Measurements from ENCODE around the gene CSTB. TPM values are rescaled to one million over a fixed set of nuclear protein-coding genes. Genes with fewer than 3 reads are reported as not detected.

The CSTB gene
- total RNA-seq, 1 experiment from 2014 or later: 40.7 TPM

DNA sequence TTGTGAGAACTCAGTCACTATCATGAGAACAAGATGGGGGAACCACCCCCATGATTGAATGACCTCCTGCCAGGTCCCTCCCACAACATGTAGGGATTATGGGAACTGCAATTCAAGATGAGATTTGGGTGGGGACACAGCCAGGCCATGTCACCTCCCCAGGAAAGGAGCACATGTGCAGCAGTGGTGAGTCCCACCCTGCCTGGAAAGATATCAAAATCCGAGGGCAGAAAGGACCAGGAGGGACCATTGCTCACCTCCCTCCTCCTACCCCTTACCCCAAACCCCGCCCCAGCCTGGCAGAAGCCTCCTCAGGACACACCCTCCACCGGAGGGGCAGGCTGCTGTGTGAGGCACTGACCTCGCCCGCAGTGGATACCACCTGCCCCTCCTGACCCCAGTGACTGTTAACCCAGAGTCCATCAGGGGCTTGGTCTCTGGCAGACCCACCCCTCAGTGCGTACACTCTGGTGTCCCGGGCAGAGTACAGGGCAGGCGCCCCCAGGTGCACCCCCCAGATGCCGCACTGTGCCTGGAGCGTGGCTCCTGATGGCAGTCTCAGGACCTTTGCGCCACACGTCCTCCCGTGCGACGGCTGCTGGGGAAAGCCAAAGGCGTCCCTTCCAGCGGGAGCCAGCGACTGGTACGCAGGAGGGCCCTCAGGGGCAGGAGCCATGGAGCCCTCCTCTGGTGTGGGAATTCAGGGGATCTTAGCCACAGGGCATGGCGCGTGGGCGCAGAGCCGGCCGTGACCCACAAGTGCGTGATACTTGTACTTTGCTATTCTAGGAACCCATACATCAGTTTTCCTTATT lies 36.3 kb downstream of the CSTB start:
- H3K9me3 Mint-ChIP-seq: no peaks in the 10 kb centered on the region
- no peaks in the 10 kb centered on the region for H3K27me3 Mint-ChIP-seq (ENCODE audit: low read depth)
- H3K4ac ChIP-seq (ENCODE audit: low read depth, low read length): no peak overlapping the region
- H3K14ac ChIP-seq (ENCODE audit: insufficient read depth, low read length): no peak overlapping the region
- peaks cover 14 to 17% of the 10 kb centered on the region in 2 experiments for H3K4me1 Mint-ChIP-seq
- no peak overlapping the region for H4K91ac ChIP-seq (ENCODE audit: insufficient read length, low read depth, low read length)
- peaks cover 4 to 23% (median 14%) of the 10 kb centered on the region in 3 experiments; a peak in 6 of 7 replicates for H3K36me3 Mint-ChIP-seq (ENCODE audit: insufficient read depth in 1 of 3, low read depth in 3 of 3)
- no peak overlapping the region for H2BK20ac ChIP-seq (ENCODE audit: low read depth, low read length, poor library complexity, severe bottlenecking)
- peaks cover 4% of the 10 kb centered on the region for H4K20me1 ChIP-seq (ENCODE audit: control insufficient read depth, insufficient read depth, insufficient read length)
- H3K4me1 ChIP-seq (ENCODE audit: insufficient read depth, low read length): no peaks in the 10 kb centered on the region
- no peaks in the 10 kb centered on the region for H3K79me1 ChIP-seq (ENCODE audit: insufficient read depth, low read depth, low read length, poor library complexity, severe bottlenecking)
- DNase-seq: peak; percentile 69
- TF ChIP-seq, protein P1, sequence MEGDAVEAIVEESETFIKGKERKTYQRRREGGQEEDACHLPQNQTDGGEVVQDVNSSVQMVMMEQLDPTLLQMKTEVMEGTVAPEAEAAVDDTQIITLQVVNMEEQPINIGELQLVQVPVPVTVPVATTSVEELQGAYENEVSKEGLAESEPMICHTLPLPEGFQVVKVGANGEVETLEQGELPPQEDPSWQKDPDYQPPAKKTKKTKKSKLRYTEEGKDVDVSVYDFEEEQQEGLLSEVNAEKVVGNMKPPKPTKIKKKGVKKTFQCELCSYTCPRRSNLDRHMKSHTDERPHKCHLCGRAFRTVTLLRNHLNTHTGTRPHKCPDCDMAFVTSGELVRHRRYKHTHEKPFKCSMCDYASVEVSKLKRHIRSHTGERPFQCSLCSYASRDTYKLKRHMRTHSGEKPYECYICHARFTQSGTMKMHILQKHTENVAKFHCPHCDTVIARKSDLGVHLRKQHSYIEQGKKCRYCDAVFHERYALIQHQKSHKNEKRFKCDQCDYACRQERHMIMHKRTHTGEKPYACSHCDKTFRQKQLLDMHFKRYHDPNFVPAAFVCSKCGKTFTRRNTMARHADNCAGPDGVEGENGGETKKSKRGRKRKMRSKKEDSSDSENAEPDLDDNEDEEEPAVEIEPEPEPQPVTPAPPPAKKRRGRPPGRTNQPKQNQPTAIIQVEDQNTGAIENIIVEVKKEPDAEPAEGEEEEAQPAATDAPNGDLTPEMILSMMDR (conservative IDR thresholded peaks at IDR 0.05): no peak
- no peak overlapping the region for H3K27ac ChIP-seq (ENCODE audit: insufficient read length, low read depth, low read length)
- H3K79me2 ChIP-seq (ENCODE audit: insufficient read depth, low read length): no peaks in the 10 kb centered on the region
- peak overlapping the region; percentile 62 to 97 (median 97); a peak in 5 of 7 replicates for H3K27ac Mint-ChIP-seq
- H3T11ph ChIP-seq (ENCODE audit: low read length): no peak overlapping the region
- H2BK12ac ChIP-seq (ENCODE audit: insufficient read length, low read depth, low read length): no peak overlapping the region
- no peak overlapping the region for H2BK15ac ChIP-seq (ENCODE audit: low read depth, low read length)
- H2BK120ac ChIP-seq (ENCODE audit: low read depth, low read length, poor library complexity, severe bottlenecking): no peak overlapping the region
- H3K23ac ChIP-seq (ENCODE audit: insufficient read length, low read depth, low read length): no peak overlapping the region
- H2AFZ ChIP-seq (ENCODE audit: low read length): no peak overlapping the region
- no peak overlapping the region for H2AK5ac ChIP-seq (ENCODE audit: insufficient read length, low read length)
- no peaks in the 10 kb centered on the region for H3K9me3 ChIP-seq (ENCODE audit: control insufficient read depth, low read depth, low read length)
- H3K4me2 ChIP-seq (ENCODE audit: insufficient read depth, insufficient read length, low read length): no peak overlapping the region
- H2BK5ac ChIP-seq (ENCODE audit: insufficient read length, low read length): no peak overlapping the region
- no peak overlapping the region for H4K8ac ChIP-seq (replicated peaks; ENCODE audit: insufficient read length, low read depth, low read length)
- H3K18ac ChIP-seq (ENCODE audit: insufficient read length, low read depth, low read length): no peak overlapping the region
- no CpG with 5 or more reads among the region's 25 CpGs for WGBS (ENCODE audit: extremely low coverage, insufficient read length, low lambda C conversion rate)
- no peak overlapping the region for H3K56ac ChIP-seq (ENCODE audit: insufficient read length, low read depth, low read length)
- H3K9ac ChIP-seq (ENCODE audit: extremely low read depth, insufficient read length, low read length): no peak overlapping the region
- H3K4me3 Mint-ChIP-seq: peak overlapping the region in 1 of 2 experiments; percentile 67; a peak in 1 of 5 replicates
- no peaks in the 10 kb centered on the region for H3K27me3 ChIP-seq (ENCODE audit: insufficient read depth, low read length)
- H3K23me2 ChIP-seq (ENCODE audit: insufficient read length, low read depth, low read length, poor library complexity, severe bottlenecking): no peaks in the 10 kb centered on the region
- H4K5ac ChIP-seq (ENCODE audit: insufficient read length, low read depth, low read length): no peak overlapping the region
